ENCODE measurements around the gene GTF2H2.
"Not testable (repeated sequence)": the region's sequence is repeated elsewhere in the genome, so short reads cannot be mapped to it uniquely, and the experiment has no call there.

Gene GTF2H2

GRCh38 chr5:71011194-71011792, 56.2 kb downstream of the GTF2H2 start:
- no peak for DNase-seq

DNA sequence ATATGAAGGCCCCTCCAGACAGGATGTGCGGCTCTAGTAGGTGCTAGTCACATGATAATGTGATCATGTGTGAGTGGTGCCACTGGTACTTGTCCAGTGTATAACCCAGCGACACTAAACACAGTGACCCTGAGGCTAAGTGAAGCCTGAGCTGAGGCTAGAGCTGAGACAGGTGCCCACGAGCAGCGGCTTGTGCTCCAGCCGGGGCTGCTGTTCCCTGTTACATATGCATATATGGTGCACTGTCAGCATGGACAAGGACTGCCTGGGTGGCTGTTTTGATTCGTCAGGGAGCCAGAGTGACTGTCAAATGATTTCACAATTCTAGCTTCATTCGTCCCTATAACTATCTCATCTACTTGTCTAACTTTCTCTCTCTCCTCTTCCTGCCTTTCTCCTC, 60.5 kb downstream of the GTF2H2 start:
- not testable (repeated sequence) for DNase-seq
